GM19397 (cell line): Measurements from ENCODE around the gene RAB5IF.
A peak's percentile ranks its signal among the peaks of the same experiment; 100 is the strongest.
"Not testable (repeated sequence)": the region's sequence is repeated elsewhere in the genome, so short reads cannot be mapped to it uniquely, and the experiment has no call there.

Experiments used
- ATAC-seq: cut with Tn5 transposase; IDR thresholded peaks from one replicate; pipeline ENCODE4 v1.9.1; 2021; ENCODE audit warnings: mild to moderate bottlenecking, moderate library complexity; ENCODE audit not compliant: unreplicated experiment

RAB5IF gene

GRCh38 chr20:36585410-36586125, 20.0 kb upstream of the RAB5IF start:
- no peak for ATAC-seq

- no peak for ATAC-seq
Observed at GRCh38 chr20:36587388-36588070, 18.1 kb upstream of the RAB5IF start.

GRCh38 chr20:36591281-36591680, 14.3 kb upstream of the RAB5IF start:
- ATAC-seq, result no peak

GRCh38 chr20:36591854-36592641, 13.5 kb upstream of the RAB5IF start:
- no peak for ATAC-seq

- ATAC-seq, result no peak
Observed at GRCh38 chr20:36593347-36593929, 12.1 kb upstream of the RAB5IF start.

- no peak for ATAC-seq
Observed at GRCh38 chr20:36599912-36600345, 5.7 kb upstream of the RAB5IF start.

GRCh38 chr20:36601540-36601939, 4.0 kb upstream of the RAB5IF start:
- ATAC-seq, result no peak

- peak; percentile 16 for ATAC-seq
Observed at GRCh38 chr20:36604952-36605398, 604 bp upstream of the RAB5IF start.

GRCh38 chr20:36606158-36607066, 833 bp downstream of the RAB5IF start:
- ATAC-seq, result no peak

GRCh38 chr20:36607586-36608387, 2.2 kb downstream of the RAB5IF start:
- no peak for ATAC-seq

GRCh38 chr20:36608388-36608728, 2.8 kb downstream of the RAB5IF start:
- not testable (repeated sequence) for ATAC-seq

GRCh38 chr20:36611625-36612024, 6.0 kb downstream of the RAB5IF start:
- ATAC-seq, result no peak

GRCh38 chr20:36613974-36614373, 8.4 kb downstream of the RAB5IF start:
- ATAC-seq, result no peak

- no peak for ATAC-seq
Observed at GRCh38 chr20:36614781-36615557, 9.4 kb downstream of the RAB5IF start.

GRCh38 chr20:36620917-36621316, 15.3 kb downstream of the RAB5IF start:
- no peak for ATAC-seq

- ATAC-seq, result no peak
Observed at GRCh38 chr20:36623444-36623843, 17.9 kb downstream of the RAB5IF start.

GRCh38 chr20:36624068-36624943, 18.7 kb downstream of the RAB5IF start:
- ATAC-seq, result no peak

GRCh38 chr20:36624944-36625324, 19.4 kb downstream of the RAB5IF start:
- ATAC-seq, result no peak
